Measurements from ENCODE around the gene ITGAL. TPM values are rescaled to one million over a fixed set of nuclear protein-coding genes. Genes with fewer than 3 reads are reported as not detected.

The ITGAL gene
- total RNA-seq, 1 donor from 2014 or later: 3.1 TPM

DNA sequence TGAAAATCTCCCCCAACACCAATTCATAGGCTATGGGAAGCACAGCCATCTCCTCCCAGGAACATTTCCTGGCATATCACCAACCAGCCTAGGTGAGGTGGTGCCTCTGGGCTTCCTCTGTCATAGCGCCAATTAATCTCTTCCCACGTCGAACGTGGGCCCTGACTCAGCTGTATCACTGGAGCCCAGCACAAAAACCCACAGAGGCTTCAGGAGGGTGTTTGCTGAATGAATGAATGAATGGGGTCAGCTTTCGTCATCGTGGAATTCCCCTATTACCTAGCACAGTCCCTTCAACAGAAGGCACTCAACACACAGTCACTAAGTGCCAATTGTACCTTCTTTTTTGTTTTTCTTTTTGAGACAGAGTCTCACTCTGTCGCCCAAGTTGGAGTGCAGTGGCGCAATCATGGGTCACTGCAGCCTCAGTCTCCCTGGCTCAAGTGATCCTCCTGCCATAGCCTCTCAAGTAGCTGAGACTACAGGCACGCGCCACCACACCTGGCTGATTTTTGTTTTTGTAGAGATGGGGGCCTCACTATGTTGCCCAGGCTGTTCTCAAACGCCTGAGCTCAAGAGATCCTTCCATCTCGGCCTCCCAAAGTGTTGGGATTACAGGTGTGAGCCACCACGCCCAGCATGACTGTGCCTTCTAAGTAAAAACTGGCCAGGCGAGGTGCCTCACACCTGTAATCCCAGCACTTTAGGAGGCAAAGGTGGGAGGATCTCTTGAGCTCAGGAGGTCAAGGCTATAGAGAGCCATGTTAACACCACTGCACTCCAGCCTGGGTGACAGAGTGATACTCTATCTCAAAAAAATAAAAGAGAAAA is 94.8 kb downstream of the ITGAL start:
- DNase-seq (ENCODE audit: low spot score): no peak

DNA sequence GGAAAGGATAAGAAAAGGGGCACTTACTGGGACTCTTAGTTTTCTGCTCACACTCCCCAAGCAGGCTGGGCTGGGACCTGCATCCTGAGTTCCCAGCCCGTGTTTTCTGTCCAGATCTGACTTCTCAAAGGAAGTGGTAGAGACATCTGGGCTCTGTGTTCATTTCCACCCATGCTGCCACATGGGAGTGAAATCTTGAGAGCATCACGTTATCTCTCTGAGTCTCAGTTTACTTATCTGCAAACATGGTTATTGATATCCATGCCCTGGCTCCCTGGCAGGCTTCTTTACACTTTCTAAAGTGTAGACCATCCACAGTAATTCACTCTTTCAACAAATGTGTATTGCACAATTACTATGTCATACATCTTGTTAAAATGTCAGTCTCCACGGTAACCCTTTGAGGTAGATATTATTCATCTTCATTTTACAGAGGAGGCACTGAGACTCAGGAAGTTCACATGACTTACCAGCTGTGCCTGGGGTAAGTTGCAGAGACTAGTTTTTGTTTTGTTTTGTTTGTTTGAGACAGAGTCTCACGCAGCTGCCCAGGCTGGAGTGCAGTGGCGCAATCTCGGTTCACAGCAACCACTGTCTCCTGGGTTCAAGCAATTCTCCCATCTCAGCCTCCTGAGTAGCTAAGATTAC is 95.6 kb downstream of the ITGAL start:
- DNase-seq (ENCODE audit: low spot score): no peak

DNA sequence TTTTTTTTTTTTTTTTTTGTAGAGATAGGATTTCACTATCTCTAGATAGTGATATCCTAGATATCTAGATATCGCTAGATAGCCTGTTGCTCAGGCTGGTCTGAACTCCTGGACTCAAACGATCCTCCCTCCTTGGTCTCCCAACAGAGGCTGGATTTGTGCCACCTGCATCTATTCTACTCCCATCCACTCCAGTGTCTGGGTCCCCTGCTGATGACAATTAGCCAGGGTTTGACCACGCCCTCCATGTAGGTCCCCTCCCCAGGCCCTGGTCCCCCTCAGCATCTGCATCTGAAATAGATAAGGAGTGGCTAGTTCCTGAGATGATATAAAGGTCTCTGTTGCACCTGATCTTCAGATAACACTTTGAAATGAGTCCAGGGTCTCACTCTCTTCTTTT is 96.7 kb downstream of the ITGAL start:
- no peak for DNase-seq (ENCODE audit: low spot score)

- DNase-seq (ENCODE audit: low spot score): no peak
These were observed 97.4 kb downstream of the ITGAL start for GRCh38 chr16:30569746-30570635.

GRCh38 chr16:30570636-30571444 is 98.3 kb downstream of the ITGAL start:
- DNase-seq (ENCODE audit: low spot score): peak; percentile 59

GRCh38 chr16:30571445-30572322 is 99.1 kb downstream of the ITGAL start, which contains the start of gene ZNF688:
TSS of gene ZNF688 (minus strand) at chr16:30571714. CDS start at chr16:30571629, 85 bp downstream.
- peak; percentile 100 for DNase-seq (ENCODE audit: low spot score)

Other genes with a start within 250 kb of the ITGAL start
- 0.24 TPM for gene NPIPB13, start 224.3 kb upstream of the ITGAL start, total RNA-seq (ENCODE audit: insufficient read depth, low replicate concordance)
- gene CD2BP2, start 117.4 kb upstream of the ITGAL start, total RNA-seq (ENCODE audit: insufficient read depth, low replicate concordance): 20.9 TPM
- gene TBC1D10B, start 102.2 kb upstream of the ITGAL start, total RNA-seq (ENCODE audit: insufficient read depth, low replicate concordance): 35.6 TPM
- not detected for gene MYL11, start 97.9 kb upstream of the ITGAL start, total RNA-seq (ENCODE audit: insufficient read depth, low replicate concordance)
- gene SEPTIN1, start 90.2 kb upstream of the ITGAL start, total RNA-seq (ENCODE audit: insufficient read depth, low replicate concordance): 8.9 TPM
- 14.2 TPM for gene ZNF48, start 77.3 kb upstream of the ITGAL start, total RNA-seq (ENCODE audit: insufficient read depth, low replicate concordance)
- 12.0 TPM for gene ZNF771, start 65.1 kb upstream of the ITGAL start, total RNA-seq (ENCODE audit: insufficient read depth, low replicate concordance)
- gene DCTPP1, start 42.7 kb upstream of the ITGAL start, total RNA-seq (ENCODE audit: insufficient read depth, low replicate concordance): 10.1 TPM
- 6.3 TPM for gene SEPHS2, start 26.9 kb upstream of the ITGAL start, total RNA-seq (ENCODE audit: insufficient read depth, low replicate concordance)
- 14.7 TPM for gene ZNF768, start 53.8 kb downstream of the ITGAL start, total RNA-seq (ENCODE audit: insufficient read depth, low replicate concordance)
- 5.5 TPM for gene ZNF747, start 62.1 kb downstream of the ITGAL start, total RNA-seq (ENCODE audit: insufficient read depth, low replicate concordance)
- 4.1 TPM for gene ZNF764, start 85.6 kb downstream of the ITGAL start, total RNA-seq (ENCODE audit: insufficient read depth, low replicate concordance)
- 5.1 TPM for gene ZNF688, start 99.0 kb downstream of the ITGAL start, total RNA-seq (ENCODE audit: insufficient read depth, low replicate concordance)
- gene ZNF785, start 113.0 kb downstream of the ITGAL start, total RNA-seq (ENCODE audit: insufficient read depth, low replicate concordance): 17.3 TPM
- gene ZNF689, start 137.6 kb downstream of the ITGAL start, total RNA-seq (ENCODE audit: insufficient read depth, low replicate concordance): 8.2 TPM
- 0.96 TPM for gene PRR14, start 178.2 kb downstream of the ITGAL start, total RNA-seq (ENCODE audit: insufficient read depth, low replicate concordance)
- 13.5 TPM for gene FBRS, start 185.7 kb downstream of the ITGAL start, total RNA-seq (ENCODE audit: insufficient read depth, low replicate concordance)
- gene SRCAP, start 226.4 kb downstream of the ITGAL start, total RNA-seq (ENCODE audit: insufficient read depth, low replicate concordance): 22.6 TPM